GM23338 (cell line): Measurements from ENCODE around the gene SARS1. TPM values are rescaled to one million over a fixed set of nuclear protein-coding genes. Genes with fewer than 3 reads are reported as not detected.
A peak's percentile ranks its signal among the peaks of the same experiment; 100 is the strongest.

Source experiments
- ATAC-seq: fragments of 200-7000 bp; cut with Tn5 transposase; 3 replicates; pipeline ENCODE4 v1.9.1; 2020
- DNase-seq: peaks from one replicate; pipeline ENCODE4 v3.0.0-alpha.2; 2015; ENCODE audit warnings: low spot score
- H2AFZ ChIP-seq: fragments of 200-600 bp; sonication (generic); 2 replicates; pipeline ENCODE4 v1.8.0; 2016; ENCODE audit warnings: antibody characterized with exemption, mild to moderate bottlenecking, moderate library complexity
- H3F3A ChIP-seq: fragments of 200-600 bp; sonication (generic); replicated peaks from 2 replicates; pipeline ENCODE4 v1.8.0; 2017; ENCODE audit warnings: antibody characterized with exemption, mixed run types, low read depth
- H3K27ac ChIP-seq: fragments of 200-600 bp; sonication (generic); 2 replicates; pipeline ENCODE4 v1.6.1; 2016; ENCODE audit warnings: low read depth
- H3K27me3 ChIP-seq: fragments of 200-600 bp; sonication (generic); 2 replicates; pipeline ENCODE4 v1.8.0; 2016; ENCODE audit warnings: mild to moderate bottlenecking, mixed run types, moderate library complexity; ENCODE audit not compliant: insufficient read depth
- H3K36me3 ChIP-seq: fragments of 200-600 bp; sonication (generic); 2 replicates; pipeline ENCODE4 v1.8.0; 2016; ENCODE audit warnings: mild to moderate bottlenecking; ENCODE audit not compliant: insufficient read depth
- H3K4me1 ChIP-seq: fragments of 200-600 bp; sonication (generic); 2 replicates; pipeline ENCODE4 v1.8.0; 2016; ENCODE audit warnings: mild to moderate bottlenecking, moderate library complexity; ENCODE audit not compliant: insufficient read depth
- H3K4me2 ChIP-seq: fragments of 200-600 bp; sonication (generic); 2 replicates; pipeline ENCODE4 v1.7.1; 2017; ENCODE audit warnings: mixed run types
- H3K4me3 ChIP-seq: fragments of 200-600 bp; sonication (generic); 2 replicates; pipeline ENCODE4 v1.6.1; 2016; ENCODE audit warnings: mixed run types
- H3K79me2 ChIP-seq: fragments of 200-600 bp; sonication (generic); replicated peaks from 2 replicates; pipeline ENCODE4 v1.8.0; 2017; ENCODE audit warnings: mild to moderate bottlenecking; ENCODE audit not compliant: insufficient read depth
- H3K9me2 ChIP-seq: fragments of 200-600 bp; sonication (generic); 2 replicates; pipeline ENCODE4 v1.8.0; 2017; ENCODE audit not compliant: insufficient read depth
- H4K20me1 ChIP-seq: fragments of 200-600 bp; sonication (generic); replicated peaks from 2 replicates; pipeline ENCODE4 v1.8.0; 2017; ENCODE audit warnings: mild to moderate bottlenecking; ENCODE audit not compliant: insufficient read depth
- H3K27ac Mint-ChIP-seq: 2 replicates; pipeline ENCODE4 v1.8.0; 2020; ENCODE audit warnings: inconsistent platforms, mild to moderate bottlenecking, moderate library complexity, mixed read lengths
- H3K27me3 Mint-ChIP-seq: 3 replicates; pipeline ENCODE4 v1.8.0; 2022; ENCODE audit warnings: low read depth, mild to moderate bottlenecking, moderate library complexity, mixed read lengths, inconsistent platforms; ENCODE audit not compliant: insufficient read depth, poor library complexity
- H3K36me3 Mint-ChIP-seq: 3 replicates; pipeline ENCODE4 v1.8.0; 2021; ENCODE audit warnings: low read depth, mild to moderate bottlenecking, inconsistent platforms, moderate library complexity, mixed read lengths
- H3K4me1 Mint-ChIP-seq: 3 replicates; pipeline ENCODE4 v1.8.0; 2020; ENCODE audit warnings: mild to moderate bottlenecking, inconsistent platforms, mixed read lengths
- H3K4me3 Mint-ChIP-seq: 3 replicates; pipeline ENCODE4 v1.8.0; 2021; ENCODE audit warnings: moderate library complexity, mild to moderate bottlenecking, inconsistent platforms, mixed read lengths
- H3K9me3 Mint-ChIP-seq: 3 replicates; pipeline ENCODE4 v1.8.0; 2020; ENCODE audit warnings: moderate library complexity, mild to moderate bottlenecking, inconsistent platforms, mixed read lengths
- CREB1 ChIP-seq: fragments of 250-450 bp; sonication (Bioruptor Pico); IDR thresholded peaks from 2 replicates; pipeline ENCODE4 v1.5.0; 2020; ENCODE audit warnings: low read depth, mild to moderate bottlenecking, moderate library complexity
- ETS1 ChIP-seq: IDR thresholded peaks from 2 replicates; pipeline ENCODE4 v1.6.1; 2016; ENCODE audit warnings: antibody characterized with exemption
- EZH2 ChIP-seq: fragments of 200-600 bp; sonication (generic); IDR thresholded peaks from one replicate; pipeline ENCODE4 v1.8.0; 2017; ENCODE audit warnings: antibody characterized with exemption, mild to moderate bottlenecking, low read depth; ENCODE audit not compliant: unreplicated experiment
- EZH2phosphoT487 ChIP-seq: fragments of 200-600 bp; sonication (generic); IDR thresholded peaks from one replicate; pipeline ENCODE4 v1.8.1; 2018; ENCODE audit warnings: antibody characterized with exemption; ENCODE audit not compliant: unreplicated experiment
- NANOG ChIP-seq: IDR thresholded peaks from 2 replicates; pipeline ENCODE4 v1.6.1; 2016; ENCODE audit warnings: antibody characterized with exemption, borderline replicate concordance
- POLR2AphosphoS5 ChIP-seq: IDR thresholded peaks from 2 replicates; pipeline ENCODE4 v1.6.1; 2016; ENCODE audit warnings: antibody characterized with exemption, low read depth
- REST ChIP-seq: IDR thresholded peaks from one replicate; pipeline ENCODE4 v1.6.1; 2018; ENCODE audit warnings: antibody characterized with exemption; ENCODE audit not compliant: unreplicated experiment
- STAT1 ChIP-seq: IDR thresholded peaks from one replicate; pipeline ENCODE4 v1.6.1; 2016; ENCODE audit warnings: antibody characterized with exemption; ENCODE audit not compliant: unreplicated experiment
- ZNF114 ChIP-seq: fragments of 250-450 bp; sonication (Bioruptor Pico); IDR thresholded peaks from 2 replicates; pipeline ENCODE4 v1.5.0; 2020; ENCODE audit warnings: mild to moderate bottlenecking, moderate library complexity
- ZNF331 ChIP-seq: fragments of 250-450 bp; sonication (Bioruptor Pico); IDR thresholded peaks from 2 replicates; pipeline ENCODE4 v1.5.0; 2020; ENCODE audit warnings: low read depth, mild to moderate bottlenecking, moderate library complexity
- ZNF462 ChIP-seq: fragments of 250-450 bp; sonication (Bioruptor Pico); IDR thresholded peaks from 2 replicates; pipeline ENCODE4 v1.5.0; 2020; ENCODE audit warnings: mild to moderate bottlenecking, moderate library complexity
- polyA plus RNA-seq: library from polyadenylated mRNA; unstranded; fragments of >200 nt; fragmentation: Nextera tagmentation; extraction: Ambion mirVana; gene quantifications from 2 replicates; pipeline ENCODE4 v1.2.1, GENCODE V29; 2016
- total RNA-seq: library from RNA; depleted of rRNA; stranded (reverse); fragments of >200 nt; shearing (Covaris generic); gene quantifications from 2 replicates; pipeline ENCODE4 v1.2.3, GENCODE V29; 2014

SARS1 gene
- total and polyA plus RNA-seq, 2 experiments from 2014 or later, result 141 to 166 TPM

GRCh38 chr1:109265016-109265415 lies 51.3 kb downstream of the SARS1 start:
- 0 out of 2 replicates have a peak, but pooled peaks cover 5% of the 10 kb centered on the region for H3F3A ChIP-seq
- H4K20me1 ChIP-seq, result no peaks in the 10 kb centered on the region
- ATAC-seq (no peak), DNase-seq (no peak)
- no peaks in the 10 kb centered on the region for H3K36me3 ChIP-seq
- H3K27ac Mint-ChIP-seq, result no peak overlapping the region
- no peaks in the 10 kb centered on the region for H3K79me2 ChIP-seq
- no peak overlapping the region for H3K4me3 ChIP-seq
- peaks cover 12% of the 10 kb centered on the region for H3K27me3 Mint-ChIP-seq
- TF ChIP-seq STAT1 (no peak), ZNF114 (CRISPR knock-in tag) (no peak)
- H3K9me2 ChIP-seq, result no peaks in the 10 kb centered on the region
- no peak overlapping the region for H2AFZ ChIP-seq
- H3K4me1 ChIP-seq, result no peaks in the 10 kb centered on the region; the same call in 1 of the 2 replicates
- H3K36me3 Mint-ChIP-seq, result peaks cover 9% of the 10 kb centered on the region; the same call in 2 of the 3 replicates
- H3K4me3 Mint-ChIP-seq, result no peak overlapping the region
- H3K27me3 ChIP-seq, result no peaks in the 10 kb centered on the region
- no peak overlapping the region for H3K27ac ChIP-seq
- H3K4me1 Mint-ChIP-seq, result peaks cover 10% of the 10 kb centered on the region
- no peak overlapping the region for H3K4me2 ChIP-seq
- no peaks in the 10 kb centered on the region; the same call in 1 of the 3 replicates for H3K9me3 Mint-ChIP-seq

- no peaks in the 10 kb centered on the region for H3K4me1 ChIP-seq
- no peak overlapping the region for H3K27ac ChIP-seq
- peaks cover 9% of the 10 kb centered on the region for H3K27me3 Mint-ChIP-seq
- no peaks in the 10 kb centered on the region for H4K20me1 ChIP-seq
- H3K4me3 Mint-ChIP-seq, result no peak overlapping the region
- H3K9me2 ChIP-seq, result no peaks in the 10 kb centered on the region
- ATAC-seq (no peak), DNase-seq (no peak)
- H3K4me2 ChIP-seq, result no peak overlapping the region
- peaks cover 3% of the 10 kb centered on the region; the same call in 1 of the 3 replicates for H3K4me1 Mint-ChIP-seq
- H2AFZ ChIP-seq, result no peak overlapping the region
- H3K4me3 ChIP-seq, result no peak overlapping the region
- no peaks in the 10 kb centered on the region; the same call in 1 of the 3 replicates for H3K9me3 Mint-ChIP-seq
- 0 out of 2 replicates have a peak overlapping the region, but pooled peaks have one; percentile 56 for H3K27ac Mint-ChIP-seq
- H3K36me3 Mint-ChIP-seq, result peaks cover 12% of the 10 kb centered on the region; the same call in 2 of the 3 replicates
- no peaks in the 10 kb centered on the region for H3K36me3 ChIP-seq
- H3F3A ChIP-seq, result 0 out of 2 replicates have a peak, but pooled peaks cover 5% of the 10 kb centered on the region
- H3K27me3 ChIP-seq, result no peaks in the 10 kb centered on the region
- H3K79me2 ChIP-seq, result no peaks in the 10 kb centered on the region
- TF ChIP-seq ZNF114 (CRISPR knock-in tag) (no peak), REST (no peak), ZNF462 (CRISPR knock-in tag) (no peak), CREB1 (CRISPR knock-in tag) (no peak), EZH2 (no peak), NANOG (no peak), ETS1 (no peak), ZNF331 (CRISPR knock-in tag) (no peak), EZH2phosphoT487 (no peak), POLR2AphosphoS5 (no peak)
These were observed 52.1 kb downstream of the SARS1 start for GRCh38 chr1:109265741-109266330.
